HG02981 (cell line): ENCODE measurements around the gene CAMK1D.

Source experiments
- ATAC-seq: cut with Tn5 transposase; IDR thresholded peaks from one replicate; pipeline ENCODE4 v1.9.1; 2021; ENCODE audit warnings: mild to moderate bottlenecking, moderate library complexity; ENCODE audit not compliant: unreplicated experiment

CAMK1D gene

DNA sequence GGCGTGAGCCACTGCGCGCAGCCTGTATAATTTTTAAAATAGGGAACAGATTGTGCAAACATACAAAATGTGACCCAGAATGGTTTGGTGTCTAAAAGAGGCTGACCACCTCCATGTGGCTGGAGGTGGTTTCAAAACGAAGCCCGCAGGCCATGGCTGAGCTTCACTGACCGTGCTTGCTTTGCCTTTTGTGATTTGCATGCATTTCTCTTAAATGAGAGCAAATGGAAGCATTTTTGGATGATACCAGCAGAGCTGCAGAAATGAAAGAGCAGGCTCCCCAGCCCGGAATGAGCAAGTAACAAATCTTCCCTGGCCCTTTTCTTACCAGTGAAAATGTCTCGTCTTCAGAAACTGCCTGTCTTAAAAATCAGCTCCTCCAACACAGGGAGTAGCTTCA is 239.9 kb downstream of the CAMK1D start:
- no peak for ATAC-seq

DNA sequence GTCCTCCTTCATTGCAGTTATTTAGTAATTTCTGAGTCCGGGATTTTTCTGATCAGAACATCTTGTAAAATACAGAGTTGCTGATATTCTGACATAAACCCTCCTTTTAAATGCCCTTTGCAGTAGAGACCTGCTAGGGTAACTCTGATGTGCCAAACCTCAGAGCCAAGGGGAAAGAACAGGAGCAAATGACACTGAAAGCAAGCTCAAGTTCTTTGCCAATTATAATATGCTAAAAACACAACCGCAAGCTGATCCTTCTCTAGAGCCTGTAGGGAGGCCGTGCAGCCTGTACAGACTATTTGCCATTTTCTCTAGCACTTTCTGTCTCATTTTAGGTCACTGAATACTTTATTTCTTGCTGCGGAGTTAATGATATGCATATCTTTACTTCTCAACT is 240.4 kb downstream of the CAMK1D start:
- ATAC-seq, result no peak

DNA sequence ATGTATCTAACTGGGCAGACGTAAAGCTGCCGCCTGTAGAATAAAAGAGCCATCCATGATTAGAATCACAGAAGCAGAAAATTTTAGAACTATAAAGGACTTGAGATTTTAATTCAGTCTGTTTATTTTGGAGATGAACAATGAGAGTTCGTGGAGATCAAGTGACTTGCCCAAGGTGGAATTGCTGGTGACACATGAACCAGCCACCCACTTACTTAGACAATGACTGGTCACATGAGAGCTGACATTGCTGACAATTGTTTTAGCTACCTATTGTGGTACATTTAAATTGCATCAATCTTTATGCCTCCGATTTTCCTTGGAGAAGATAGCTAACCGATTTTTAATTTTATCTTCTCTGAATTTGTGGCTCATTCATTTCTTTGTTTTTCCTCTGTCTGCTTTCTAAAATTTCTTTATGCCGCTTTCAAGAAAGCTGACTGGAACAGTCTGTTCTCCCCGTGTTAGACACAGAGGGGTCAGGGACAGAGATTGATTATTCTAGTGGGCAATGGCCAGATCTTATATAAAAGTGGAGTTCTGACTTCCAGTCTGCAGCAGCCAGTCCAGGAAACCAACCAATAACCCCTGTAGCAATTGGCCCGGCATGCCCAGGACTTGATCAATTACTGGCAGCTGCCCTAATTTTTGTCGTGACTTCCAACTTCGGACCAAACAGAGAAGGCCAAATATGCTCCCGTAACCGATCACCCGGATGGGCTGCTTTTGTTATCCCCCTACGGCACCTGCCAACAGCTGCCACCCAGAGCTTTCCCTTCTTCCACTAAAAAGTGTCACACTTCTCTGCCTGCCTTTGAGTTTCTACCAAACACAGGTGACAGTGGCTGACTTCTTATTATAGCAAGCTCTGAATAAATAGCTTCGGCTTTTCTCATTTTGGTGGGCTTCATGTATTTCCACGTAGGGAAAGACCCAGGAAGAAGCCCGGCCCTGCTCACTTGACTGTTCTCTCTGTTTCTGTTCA is 241.6 kb downstream of the CAMK1D start:
- no peak for ATAC-seq

- no peak for ATAC-seq
Measured at GRCh38 chr10:12592967-12593366, 243.6 kb downstream of the CAMK1D start.

DNA sequence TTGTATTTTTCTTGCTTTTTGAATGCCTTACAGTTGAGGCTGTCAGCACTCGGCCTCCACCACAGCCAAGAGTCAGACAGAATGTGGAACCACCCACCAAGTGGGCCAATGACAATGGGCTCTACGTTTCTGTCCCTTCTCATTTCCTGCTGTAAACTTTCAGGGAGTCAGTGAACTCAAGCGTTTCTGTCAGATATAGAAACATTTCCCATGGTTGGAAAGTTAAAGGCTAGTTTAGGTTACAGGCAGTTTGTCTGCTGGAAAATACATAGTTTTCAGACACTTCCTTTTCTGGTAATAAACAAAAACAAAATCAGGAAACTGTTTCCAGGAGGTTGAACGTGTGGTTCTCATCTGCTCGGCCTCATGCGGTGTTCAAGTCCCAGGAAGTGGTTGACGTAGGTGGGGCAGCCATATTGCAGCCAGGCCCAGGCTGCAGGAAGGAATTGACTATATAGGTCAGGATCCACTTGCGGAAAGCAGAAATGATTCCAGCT is 245.1 kb downstream of the CAMK1D start:
- no peak for ATAC-seq

GRCh38 chr10:12595936-12596576 is 246.7 kb downstream of the CAMK1D start:
- no peak for ATAC-seq

DNA sequence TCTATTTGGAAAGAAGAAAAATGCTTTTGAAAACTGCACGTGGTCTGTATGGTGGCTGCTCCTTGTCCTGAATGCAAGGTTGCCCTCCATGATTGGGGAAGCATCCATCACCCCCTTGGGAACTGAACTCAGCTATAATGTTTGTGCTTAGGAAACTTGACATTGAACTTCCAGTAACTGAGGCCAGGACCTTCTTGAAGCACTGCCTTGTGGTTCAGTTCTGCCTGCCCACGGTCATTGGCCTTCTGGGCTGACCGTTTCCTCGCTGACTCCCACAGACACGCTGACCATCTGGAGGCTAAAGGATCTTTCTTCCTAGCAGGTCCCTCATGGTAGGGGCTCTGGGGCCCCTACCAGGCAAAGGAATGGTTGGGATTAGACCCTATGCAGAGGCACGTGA is 247.8 kb downstream of the CAMK1D start:
- no peak for ATAC-seq

- ATAC-seq, result no peak
Measured at GRCh38 chr10:12597788-12598765, 248.7 kb downstream of the CAMK1D start.

GRCh38 chr10:12600652-12601051 is 251.3 kb downstream of the CAMK1D start:
- no peak for ATAC-seq

DNA sequence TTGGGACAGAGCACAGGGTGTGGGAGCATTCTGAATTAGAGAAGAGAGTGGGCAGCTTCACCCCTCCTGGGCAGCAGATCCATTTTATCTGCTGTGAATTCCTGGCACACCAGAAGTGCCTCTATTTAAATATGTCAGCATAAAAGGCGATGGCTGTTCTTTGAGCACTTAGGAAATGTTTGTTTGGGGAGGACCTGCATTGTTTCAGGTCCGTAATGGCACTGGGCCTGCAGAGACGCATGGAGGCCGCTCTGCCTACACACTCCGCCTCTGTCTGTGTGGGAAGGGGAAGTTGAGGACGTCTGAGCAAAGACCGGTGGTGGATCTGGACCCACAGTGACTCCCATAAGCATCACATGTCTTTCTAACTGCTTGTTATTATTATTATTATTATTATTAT is 253.2 kb downstream of the CAMK1D start:
- no peak for ATAC-seq

- ATAC-seq, result no peak
Measured at GRCh38 chr10:12603766-12604470, 254.6 kb downstream of the CAMK1D start.

- peak; percentile 84 for ATAC-seq
Measured at GRCh38 chr10:12605580-12606405, 256.4 kb downstream of the CAMK1D start.

DNA sequence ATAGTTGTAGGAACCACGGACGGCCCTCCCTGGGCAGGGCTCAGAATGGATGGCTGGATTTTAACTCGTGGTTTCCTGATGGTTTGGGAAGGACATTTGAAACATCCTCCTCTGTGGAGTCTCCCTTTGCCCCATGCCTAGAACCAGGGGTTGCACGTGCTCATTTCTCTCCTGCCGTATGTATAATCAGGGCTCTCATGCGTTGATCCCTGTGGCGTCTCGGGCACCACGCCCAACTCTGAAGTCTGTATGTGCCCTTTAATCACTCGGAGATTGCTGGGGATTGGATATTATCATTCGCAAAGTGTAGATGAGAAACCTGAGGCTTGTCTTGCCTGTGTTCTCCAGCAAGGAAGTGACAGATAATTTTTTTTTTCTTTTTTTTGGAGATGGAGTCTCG is 257.1 kb downstream of the CAMK1D start:
- ATAC-seq, result peak; percentile 14

DNA sequence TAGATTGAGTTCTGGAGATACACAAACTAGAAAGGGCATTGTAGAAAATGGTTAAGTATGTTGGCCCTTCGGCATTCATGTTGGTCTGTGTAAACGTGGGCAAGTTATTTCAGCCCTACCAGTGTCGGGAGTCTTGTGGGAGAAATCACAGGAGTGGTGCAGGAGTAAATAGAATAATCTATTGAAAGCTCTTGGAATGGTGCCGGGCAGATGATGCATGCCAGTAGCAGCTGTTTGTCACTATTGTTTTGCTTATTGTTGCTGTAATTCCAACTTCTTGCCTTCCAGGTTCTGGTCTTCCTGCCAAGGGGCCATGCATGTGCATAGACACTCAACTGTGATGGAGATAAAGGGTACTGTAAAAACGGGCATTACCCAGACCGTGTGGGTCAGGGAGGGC is 259.4 kb downstream of the CAMK1D start:
- no peak for ATAC-seq

GRCh38 chr10:12609435-12609834 is 260.1 kb downstream of the CAMK1D start:
- no peak for ATAC-seq

GRCh38 chr10:12613136-12613535 is 263.8 kb downstream of the CAMK1D start:
- ATAC-seq, result no peak

GRCh38 chr10:12614177-12614995 is 265.0 kb downstream of the CAMK1D start:
- ATAC-seq, result no peak
